Gastrocnemius medialis (tissue), 4 donors: ENCODE measurements around the gene EPHX1.

Experiments
- CTCF ChIP-seq, 5 experiments: fragments of 450-650 bp in 3 of 5; fragments of 200-600 bp in 2 of 5; sonication (generic) in 2 of 5; IDR thresholded peaks in 4 of 5; conservative IDR thresholded peaks in 1 of 5; 1 replicate in 4 of 5; 2 replicates in 1 of 5; pipeline ENCODE4 v1.5.1; 2016 to 2019; ENCODE audit warnings: antibody characterized with exemption in 5 of 5, mild to moderate bottlenecking in 3 of 5, moderate library complexity in 3 of 5
- POLR2A ChIP-seq, 2 donors: fragments of 450-650 bp; IDR thresholded peaks; one replicate each; pipeline ENCODE4 v1.6.1; 2017; ENCODE audit warnings: antibody characterized with exemption in 2 of 2, mild to moderate bottlenecking in 2 of 2, moderate library complexity in 2 of 2

- TF ChIP-seq CTCF (IDR thresholded peaks at IDR 0.05 in 4 of 5, conservative IDR thresholded peaks at IDR 0.05 in 1 of 5) (no peak), POLR2A (IDR thresholded peaks at IDR 0.05) (no peak)
Observed at GRCh38 chr1:225848030-225848955, 38.4 kb downstream of the EPHX1 start.
